ENCODE results near the gene BCAS3.

Gene BCAS3

DNA sequence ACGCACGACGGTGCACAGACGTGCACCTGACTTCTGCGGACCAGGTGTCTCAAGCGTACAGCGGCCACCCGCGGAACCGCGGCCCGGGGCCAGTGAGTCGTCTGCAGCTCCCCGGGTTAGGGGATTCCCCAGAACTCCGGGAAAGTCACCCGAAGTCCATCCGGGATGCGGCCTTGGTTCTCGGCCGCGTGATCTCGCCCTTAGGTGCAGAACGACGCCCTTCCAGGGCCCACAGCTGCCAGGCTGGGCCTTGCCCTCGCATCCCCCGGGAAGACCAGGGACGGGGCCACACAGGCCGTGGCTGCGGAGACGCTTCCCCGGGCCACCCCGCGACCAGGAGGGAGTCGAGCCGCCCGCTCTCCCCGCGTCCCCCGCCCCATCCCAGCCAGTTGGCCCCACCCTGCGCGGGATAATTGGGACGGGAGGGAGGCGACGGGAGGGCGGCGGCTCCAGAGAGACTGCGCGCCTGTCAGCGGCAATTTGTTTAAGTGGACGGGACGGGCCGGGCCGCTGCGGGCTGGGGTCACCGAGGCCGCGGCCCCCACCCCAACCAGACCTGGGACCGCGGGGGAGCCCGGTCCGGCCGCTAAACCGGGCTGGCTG is 718.4 kb downstream of the BCAS3 start:
- peak; percentile 85 for DNase-seq (ENCODE audit: low spot score)

DNA sequence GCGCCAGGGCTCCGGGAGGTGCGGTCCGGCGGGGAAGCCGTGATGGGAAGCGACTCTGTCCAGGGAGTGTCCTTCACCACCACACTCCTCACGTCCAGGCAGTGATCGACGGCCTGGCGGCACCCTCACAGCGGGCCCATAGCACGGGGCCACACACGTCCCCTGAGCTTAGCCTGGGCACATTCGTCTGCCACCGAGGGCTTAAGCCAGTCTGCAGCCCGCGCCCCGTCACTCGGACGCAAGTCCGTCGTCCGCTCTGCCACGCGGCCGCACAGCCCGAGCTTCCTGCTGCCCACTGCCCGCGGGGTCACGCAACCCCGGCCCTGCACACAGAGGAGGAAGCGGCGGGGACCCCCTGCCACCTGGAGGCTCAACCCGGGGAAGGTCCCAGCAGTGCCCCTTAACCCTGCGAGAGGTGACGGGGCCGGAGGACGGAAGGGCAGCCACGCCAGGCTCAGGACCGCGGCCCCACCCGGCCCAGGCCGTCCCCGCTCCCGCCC is 719.0 kb downstream of the BCAS3 start:
- DNase-seq (ENCODE audit: low spot score) = peak; percentile 78

DNA sequence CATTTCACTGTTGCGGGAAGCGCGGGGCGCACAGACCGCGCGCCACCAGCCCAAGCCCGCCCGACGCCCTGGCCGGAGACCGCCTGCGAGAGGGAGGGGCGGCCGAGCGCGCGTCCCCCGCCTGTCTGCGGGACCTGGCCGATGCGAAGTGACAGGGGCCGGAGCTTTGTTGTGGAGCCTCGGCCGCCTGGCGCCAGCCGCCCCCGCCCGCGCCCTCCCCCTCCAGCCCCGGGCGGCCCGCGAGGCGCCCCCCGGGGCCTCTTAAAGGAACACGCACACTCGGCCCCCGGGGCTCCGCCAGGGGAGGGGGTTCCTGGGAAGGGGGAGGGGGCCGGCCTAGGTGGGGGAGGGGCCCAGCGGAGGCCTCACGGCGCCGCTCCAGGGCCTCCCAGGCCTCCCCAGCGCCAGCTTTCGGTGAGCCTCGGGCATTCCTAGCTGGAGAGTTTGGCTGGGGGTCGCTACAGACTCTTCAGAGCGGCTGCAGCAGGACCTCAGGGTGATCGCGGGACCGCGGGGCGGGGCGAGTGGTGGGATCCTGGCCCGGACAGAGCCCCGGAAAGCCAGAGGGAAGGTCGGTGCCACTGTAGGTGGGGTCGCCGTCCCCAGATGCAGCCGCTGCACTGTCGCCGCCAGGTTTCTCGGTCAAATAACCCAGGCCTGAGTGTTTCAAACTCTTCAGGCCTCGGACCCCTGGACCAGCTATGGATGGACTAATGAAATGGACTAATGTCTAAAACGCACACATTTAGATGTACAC is 719.6 kb downstream of the BCAS3 start:
- peak; percentile 94 for DNase-seq (ENCODE audit: low spot score)

DNA sequence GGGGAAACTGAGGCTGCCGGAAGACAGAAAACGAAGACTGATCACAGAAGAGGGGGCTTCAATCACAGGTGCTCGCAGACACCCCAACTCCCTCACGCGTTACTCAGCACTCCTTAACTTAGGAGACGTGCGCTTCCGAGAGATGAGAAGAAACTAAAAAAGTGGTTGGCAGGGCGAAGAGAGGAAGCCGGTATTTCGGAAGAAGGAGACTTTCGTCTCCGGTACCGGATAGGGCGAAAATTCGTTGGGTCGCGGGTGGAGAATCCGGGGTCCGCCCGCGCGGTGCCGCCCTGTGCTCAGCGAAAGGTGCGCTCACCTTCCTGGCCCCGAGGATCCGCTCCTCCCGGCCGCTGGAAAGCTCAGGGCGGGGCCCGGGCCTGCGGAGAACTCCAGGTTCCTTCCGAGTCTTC is 721.1 kb downstream of the BCAS3 start:
- no peak for DNase-seq (ENCODE audit: low spot score)

DNA sequence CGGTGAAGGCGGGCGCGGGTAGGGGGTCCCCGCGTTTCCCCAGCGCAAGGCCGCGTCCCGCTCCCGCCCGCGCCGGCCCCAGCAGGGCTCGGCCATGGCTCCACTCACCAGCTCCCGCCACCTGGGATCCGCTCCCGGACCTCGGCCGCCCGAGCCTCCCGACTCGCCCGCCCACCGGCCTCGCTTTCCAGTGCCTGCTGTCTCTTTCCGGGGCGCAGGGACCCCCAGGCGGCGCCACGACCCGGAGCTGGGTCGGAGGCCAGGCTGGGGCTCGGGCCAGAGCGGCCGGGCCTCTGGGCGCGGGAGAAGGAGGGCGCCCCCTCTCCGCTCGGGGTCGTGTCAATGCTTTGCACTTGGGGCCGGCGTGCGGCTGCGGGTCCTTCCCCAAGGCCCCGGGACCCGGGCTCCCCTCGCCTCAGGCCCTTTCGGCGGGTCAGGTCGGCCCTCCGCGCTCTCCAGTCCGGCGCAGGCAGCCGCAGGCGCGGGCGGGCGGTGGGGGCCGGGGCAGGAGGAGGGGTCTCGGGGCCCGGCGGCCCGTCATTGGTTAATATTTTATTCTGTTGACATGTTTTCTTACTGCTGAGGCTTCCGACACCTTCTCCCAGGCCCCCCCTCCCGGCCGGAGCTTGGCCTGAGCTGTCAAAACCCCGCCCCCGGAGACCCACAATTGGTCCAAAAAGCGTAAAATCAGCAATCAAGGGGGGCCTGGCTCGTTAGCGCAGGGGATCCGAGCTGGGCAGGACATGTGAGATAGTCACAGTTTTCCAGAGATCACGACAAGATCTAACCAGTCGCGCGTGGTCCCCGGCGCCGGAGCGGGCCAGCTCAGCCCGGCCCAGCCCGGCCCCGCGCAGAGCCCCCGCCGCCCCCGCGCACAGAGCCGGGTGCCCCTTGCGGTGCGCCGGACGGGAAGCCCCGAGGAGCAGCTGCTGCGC is 721.7 kb downstream of the BCAS3 start, which contains the start of gene TBX2:
Gene TBX2, plus strand, starts transcription at position 713 of the 935 bp plus-strand sequence. CDS start 334 bp downstream, outside the sequence.
- peak; percentile 97 for DNase-seq (ENCODE audit: low spot score)

DNA sequence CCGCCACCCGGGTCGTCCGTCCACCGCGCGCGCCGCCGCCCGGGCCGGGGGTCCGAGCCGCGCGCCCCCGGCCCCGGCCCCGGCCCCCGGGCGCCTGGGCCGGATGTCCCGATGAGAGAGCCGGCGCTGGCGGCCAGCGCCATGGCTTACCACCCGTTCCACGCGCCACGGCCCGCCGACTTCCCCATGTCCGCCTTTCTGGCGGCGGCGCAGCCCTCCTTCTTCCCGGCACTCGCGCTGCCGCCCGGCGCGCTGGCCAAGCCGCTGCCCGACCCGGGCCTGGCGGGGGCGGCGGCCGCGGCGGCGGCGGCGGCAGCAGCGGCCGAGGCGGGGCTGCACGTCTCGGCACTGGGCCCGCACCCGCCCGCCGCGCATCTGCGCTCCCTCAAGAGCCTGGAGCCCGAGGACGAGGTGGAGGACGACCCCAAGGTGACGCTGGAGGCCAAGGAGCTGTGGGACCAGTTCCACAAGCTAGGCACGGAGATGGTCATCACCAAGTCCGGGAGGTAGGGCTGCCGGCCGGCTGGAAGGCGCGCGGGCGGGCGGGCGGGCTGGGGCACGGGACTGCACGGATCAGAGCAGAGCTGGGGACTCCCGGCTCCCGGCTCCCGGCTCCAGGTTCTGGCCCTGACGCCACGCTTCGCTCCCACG is 722.5 kb downstream of the BCAS3 start:
- no peak for DNase-seq (ENCODE audit: low spot score)

DNA sequence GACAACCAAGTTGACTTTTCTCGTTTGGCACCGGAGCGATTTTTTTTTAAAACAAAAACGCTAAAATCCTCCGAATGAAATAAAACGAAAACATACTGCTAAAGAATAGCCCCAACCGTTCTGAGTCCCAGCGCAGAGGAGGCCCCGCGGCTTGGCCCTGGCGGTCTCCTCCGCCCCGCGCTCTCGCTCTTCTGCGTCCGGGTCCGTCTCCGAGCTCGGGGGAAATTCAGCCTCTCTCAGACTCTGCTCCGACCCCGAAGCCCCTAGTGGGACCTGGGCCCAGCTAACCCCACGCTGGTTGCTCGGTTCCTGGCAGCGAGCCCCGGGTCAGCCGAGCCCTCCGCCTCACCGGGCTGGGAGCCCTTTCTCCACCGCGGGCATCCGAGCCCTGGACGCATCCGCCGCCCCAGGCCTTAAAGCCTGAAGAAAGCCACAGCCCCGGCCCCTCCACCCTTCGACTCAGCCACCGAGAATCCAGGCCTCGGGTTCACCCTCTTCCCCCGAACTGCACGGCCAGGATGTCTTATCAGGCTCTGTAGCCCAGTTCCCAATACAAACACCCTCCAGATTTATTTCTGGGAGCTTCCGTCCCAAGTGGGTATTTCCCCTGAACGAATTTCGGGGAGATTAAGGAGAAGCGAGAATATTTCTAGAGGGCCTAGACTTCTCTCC is 723.2 kb downstream of the BCAS3 start:
- peak; percentile 26 for DNase-seq (ENCODE audit: low spot score)

DNA sequence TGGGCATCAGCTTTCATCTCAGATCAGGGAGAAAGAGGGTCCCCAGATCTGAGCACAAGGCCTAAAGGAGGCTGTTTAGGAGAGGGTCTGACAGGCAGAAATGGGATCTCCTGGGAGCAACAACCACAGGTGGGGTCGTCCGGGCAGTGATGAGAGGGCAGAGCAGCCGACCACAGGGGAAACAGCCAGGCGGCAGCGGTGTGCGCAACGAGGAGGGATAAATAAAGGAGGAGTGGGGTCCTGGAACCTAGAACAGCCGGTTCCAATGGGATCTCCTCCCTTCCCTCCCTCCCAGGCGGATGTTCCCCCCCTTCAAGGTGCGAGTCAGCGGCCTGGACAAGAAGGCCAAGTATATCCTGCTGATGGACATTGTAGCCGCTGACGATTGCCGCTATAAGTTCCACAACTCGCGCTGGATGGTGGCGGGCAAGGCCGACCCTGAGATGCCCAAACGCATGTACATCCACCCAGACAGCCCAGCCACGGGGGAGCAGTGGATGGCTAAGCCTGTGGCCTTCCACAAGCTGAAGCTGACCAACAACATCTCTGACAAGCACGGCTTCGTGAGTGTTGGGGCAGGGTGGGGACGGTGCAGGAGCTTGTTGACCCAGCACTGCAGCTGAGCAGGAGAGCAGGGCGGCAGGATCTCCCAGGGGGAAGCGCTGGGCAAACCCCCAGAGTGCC is 723.9 kb downstream of the BCAS3 start:
- peak; percentile 42 for DNase-seq (ENCODE audit: low spot score)

DNA sequence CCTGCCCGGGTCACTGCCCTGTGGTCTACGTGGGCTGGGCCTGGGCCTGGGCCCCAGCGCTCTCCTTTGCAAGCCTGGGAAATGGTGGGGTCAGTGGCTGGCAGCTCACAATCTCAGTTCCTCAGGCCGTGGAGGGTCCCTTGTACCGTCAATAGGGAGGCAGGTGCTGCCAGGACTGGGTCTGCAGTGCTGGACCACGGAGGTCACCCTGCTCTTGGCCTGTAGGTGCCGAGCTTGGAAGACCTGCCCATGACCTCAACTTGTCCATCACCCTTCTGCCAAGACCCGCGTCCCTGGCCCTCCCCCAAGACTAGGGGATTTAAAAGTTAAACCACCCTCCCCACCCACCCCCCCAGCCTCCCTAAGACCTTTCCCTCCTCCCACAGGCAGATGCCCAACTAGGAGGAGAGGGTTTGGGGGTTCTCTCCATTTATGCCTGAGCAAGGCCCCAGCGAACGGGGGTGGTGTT is 724.5 kb downstream of the BCAS3 start:
- peak; percentile 54 for DNase-seq (ENCODE audit: low spot score)

DNA sequence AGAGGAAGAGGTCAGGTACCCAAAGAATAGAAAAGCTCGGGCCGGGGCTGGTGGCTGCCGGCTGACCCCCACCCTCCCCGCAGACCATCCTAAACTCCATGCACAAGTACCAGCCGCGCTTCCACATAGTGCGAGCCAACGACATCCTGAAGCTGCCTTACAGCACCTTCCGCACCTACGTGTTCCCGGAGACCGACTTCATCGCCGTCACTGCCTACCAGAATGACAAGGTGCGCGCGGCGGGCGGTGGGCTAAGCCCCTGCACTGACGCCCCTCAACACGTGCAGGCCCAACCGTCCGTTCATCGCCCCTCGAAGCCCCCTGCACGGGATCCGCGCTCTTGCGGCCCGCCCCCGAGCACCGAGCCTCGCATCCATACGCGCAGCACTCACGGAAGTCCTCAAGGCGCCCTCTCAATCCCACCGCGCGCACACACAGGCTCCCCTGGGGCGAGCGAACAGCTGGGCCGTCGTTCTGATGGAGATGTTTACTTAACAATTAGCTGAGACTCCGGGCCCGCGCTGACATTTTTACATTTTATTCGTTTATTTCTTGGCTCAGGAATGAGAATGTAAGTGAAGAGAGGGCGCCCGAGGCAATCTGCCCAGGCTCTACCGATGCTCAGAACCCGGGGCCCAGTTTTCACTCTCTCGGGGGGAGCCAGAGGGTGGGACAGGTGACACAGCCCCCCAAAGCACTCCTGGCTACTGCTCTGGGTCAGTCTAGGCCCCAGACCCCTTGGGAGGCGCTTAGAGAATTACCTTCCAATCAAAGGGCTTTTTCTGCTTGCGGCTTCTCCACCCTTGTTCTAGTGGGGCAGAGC is 725.5 kb downstream of the BCAS3 start:
- peak; percentile 69 for DNase-seq (ENCODE audit: low spot score)

DNA sequence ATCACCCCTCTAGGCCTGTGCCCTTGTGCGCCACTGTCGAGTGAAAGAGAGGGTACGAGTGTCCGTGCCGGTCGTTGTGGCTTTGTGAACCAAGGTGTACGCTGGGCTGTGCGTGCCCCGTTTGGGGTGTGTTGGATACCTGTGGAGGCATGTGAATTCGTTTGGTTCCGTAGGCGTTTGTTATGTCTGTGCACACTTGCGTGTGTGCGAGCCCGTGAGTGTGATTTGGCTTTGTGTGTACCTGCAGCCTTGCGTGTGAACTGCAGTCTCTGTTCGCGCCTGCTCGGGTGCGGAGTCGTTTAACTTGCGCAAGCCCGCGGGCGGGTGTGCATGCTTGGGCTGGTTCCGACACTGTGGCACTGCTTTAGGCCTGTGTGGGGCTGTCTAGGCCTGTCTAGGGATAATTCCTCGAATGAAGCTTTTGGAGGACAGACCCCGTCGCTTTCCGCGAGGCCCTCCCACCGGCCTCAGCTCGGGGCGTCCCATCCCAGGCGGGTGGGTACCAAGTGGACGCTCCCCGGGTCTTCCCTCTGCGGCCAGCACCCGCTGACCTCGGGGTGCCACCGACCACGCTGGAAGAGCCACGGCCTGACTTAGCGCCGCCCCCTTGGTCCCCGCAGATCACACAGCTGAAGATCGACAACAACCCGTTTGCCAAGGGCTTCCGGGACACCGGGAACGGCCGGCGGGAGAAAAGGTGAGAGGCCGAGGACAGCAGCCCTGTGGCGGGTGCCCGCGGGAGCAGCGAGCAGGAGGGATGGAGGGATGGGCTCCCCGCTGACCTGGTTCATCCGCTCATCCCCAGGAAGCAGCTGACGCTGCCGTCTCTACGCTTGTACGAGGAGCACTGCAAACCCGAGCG is 726.4 kb downstream of the BCAS3 start:
- peak; percentile 65 for DNase-seq (ENCODE audit: low spot score)

DNA sequence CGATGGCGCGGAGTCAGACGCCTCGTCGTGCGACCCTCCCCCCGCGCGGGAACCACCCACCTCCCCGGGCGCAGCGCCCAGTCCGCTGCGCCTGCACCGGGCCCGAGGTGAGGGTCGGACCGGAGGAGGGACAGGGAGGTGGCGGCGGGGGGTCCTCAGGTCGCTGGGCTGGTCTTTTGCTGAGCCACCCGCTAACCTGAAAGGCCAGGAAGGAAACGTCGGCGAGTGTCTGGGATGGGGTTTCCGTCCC is 726.9 kb downstream of the BCAS3 start:
- DNase-seq (ENCODE audit: low spot score) = peak; percentile 63

DNA sequence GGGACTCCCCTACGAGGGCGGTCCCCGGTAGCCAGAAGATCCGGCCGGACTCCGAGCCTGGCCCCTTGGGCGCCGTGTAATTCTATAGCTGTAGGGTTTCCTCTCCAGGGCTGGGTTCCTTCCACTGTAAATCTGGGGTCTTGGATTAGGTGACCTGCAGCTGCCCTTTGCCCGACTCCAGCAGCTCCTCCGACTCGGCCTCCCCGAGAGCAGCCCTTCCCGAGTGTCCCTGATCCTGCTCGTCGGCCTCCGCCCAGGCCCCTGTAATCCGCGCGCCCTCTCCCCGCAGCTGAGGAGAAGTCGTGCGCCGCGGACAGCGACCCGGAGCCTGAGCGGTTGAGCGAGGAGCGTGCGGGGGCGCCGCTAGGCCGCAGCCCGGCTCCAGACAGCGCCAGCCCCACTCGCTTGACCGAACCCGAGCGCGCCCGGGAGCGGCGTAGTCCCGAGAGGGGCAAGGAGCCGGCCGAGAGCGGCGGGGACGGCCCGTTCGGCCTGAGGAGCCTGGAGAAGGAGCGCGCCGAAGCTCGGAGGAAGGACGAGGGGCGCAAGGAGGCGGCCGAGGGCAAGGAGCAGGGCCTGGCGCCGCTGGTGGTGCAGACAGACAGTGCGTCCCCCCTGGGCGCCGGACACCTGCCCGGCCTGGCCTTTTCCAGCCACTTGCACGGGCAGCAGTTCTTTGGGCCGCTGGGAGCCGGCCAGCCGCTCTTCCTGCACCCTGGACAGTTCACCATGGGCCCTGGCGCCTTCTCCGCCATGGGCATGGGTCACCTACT is 727.4 kb downstream of the BCAS3 start:
- peak; percentile 56 for DNase-seq (ENCODE audit: low spot score)

DNA sequence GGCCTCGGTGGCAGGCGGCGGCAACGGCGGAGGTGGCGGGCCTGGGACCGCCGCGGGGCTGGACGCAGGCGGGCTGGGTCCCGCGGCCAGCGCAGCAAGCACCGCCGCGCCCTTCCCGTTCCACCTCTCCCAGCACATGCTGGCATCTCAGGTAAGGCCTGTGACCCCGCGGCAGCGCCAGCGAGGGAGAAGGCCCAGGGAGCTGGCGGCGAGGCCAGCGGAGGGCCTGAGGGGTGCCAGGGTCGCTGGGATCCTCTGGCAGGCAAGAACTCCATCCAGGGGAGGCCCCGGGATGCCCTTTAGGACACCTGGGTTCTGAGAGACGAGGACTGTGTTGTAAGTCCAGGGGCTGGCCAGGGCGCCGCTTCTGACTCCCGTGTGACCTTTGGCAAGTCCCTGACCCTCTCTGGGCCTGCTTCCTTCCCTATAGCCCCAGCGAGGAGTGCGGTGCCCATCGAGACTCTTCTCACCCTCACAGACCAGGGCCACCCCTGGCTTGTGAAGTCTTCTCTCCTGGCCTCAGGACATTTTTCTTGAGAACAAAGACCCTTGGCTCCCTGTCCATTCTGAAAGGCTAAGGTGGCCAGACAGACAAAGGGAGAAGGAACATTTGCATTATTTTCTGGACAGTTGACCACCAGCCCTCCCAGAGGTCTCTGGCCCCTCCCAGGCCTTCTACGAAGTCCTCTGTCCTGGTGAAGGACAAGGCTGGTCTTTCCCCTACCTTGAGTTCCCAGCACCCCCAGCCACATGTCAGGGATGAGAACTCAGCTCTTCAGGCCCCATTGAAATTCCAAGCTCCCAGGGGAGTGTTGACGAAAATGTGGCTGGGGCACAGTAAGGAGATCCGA is 728.3 kb downstream of the BCAS3 start:
- peak; percentile 51 for DNase-seq (ENCODE audit: low spot score)

DNA sequence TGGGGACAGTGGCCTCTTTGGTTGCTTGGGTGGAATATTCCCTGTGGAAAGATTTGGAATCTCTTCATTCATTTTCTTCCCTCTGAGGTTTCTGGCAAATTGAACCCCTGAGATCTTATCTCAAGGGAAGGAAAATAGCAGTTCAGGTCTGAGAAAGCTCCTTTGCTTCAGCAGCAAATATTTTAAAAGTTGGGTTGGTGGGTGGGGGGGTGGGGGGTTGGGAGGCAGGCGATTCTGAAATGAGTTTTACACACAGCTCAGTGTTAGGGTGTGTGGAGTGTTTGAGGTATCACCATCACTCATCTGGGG is 728.8 kb downstream of the BCAS3 start:
- no peak for DNase-seq (ENCODE audit: low spot score)

DNA sequence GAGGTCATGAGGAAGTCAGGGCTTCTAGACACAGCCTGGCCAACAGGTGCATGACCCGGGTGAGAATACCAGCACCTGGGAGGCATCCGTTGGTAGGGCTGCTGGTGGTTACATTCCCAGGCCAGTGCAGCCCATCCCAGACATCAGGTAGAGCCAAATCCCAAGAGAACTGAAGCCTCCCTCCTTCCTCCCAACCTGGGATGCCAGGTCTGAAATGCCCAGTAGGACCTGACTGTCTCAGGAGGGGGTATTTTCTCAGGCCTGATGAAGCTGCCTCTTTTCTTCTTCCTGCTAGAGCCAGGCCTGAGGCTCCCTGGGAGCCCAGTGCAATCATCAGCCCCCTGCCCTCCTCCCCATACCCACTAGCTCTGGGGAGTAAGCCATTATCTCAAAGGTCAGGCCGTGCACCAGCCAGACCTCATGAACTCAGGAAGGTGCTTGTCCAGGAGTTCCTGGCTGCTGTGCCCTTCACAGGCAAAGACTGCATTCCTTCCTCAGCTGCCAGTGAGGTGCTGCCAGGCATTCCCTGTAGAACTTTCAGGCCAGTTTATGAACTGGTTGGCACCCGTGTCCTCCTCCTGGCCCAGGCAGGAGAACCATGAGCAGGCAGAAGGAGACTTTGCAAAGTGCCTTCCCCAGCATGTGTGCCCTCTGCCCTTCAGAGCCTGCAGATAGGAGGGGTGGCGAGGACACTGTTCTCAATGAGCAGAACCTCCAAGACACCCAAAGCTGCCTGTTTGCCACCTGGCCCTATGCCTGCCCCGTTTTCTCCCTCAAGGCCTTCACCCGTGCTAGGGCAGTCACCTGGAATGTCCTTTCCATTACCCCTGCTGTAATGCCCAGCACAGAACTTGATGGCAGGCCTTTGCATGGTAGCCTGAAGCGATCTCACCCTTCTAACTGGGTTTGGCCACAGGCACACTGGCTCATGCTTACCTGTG is 729.6 kb downstream of the BCAS3 start:
- peak; percentile 61 for DNase-seq (ENCODE audit: low spot score)

Data from SK-N-DZ (cell line).